Stimulated activated CD4-positive, alpha-beta T cell treated with anti-CD3 and anti-CD28 coated beads, Interleukin-2, amount 100 ng/mL, for 24 hours (primary cell): ENCODE data around the gene PRPF40B.
A peak's percentile ranks its signal among the peaks of the same experiment; 100 is the strongest.
"Not testable (repeated sequence)": the region's sequence is repeated elsewhere in the genome, so short reads cannot be mapped to it uniquely, and the experiment has no call there.

Source experiments
- DNase-seq, 2 donors: peaks; one replicate each; pipeline ENCODE4 v3.0.0-alpha.2; 2020

The PRPF40B gene

DNA sequence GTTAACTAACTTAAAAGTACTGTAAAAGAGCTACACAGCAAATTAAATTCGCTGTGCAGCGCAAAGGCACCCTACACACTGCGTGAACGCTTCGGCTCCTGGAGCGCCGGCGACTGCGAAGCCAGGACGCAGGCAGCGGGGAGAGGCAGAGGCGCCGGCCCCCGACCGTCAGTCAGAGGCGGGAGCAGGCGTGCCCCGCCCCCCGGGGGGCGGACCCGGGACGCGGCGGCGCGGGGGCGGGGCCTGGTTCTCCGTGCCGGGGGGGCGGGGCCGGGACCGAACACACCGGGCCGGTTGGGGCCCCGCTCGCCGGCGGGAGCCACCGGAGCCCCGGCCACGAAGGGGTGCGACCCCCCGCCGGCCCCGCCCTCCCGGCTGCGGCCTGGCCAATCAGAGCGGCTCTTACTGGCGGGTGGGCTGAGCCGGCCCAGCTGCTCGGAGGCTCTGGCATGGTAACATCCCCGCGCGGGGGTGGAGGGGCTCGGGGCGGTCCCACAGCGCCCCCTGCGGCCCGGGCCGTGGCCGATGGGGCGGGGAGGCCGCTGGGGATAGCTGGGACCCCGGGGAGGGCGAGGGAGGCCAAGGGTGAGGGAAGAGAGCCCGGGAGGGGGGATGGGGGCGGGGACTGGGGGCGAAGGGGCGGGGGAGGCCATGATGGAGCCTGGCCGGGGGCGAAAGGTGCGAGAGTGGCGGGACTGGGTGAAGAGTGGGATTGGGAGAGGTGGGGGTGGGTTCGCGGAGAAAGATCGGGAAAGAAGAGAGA is at the start of gene PRPF40B:
TSS of gene PRPF40B (plus strand) at position 420 of the 763 bp plus-strand sequence. CDS start at position 450, 30 bp downstream.
- DNase-seq: peak; percentile 85

DNA sequence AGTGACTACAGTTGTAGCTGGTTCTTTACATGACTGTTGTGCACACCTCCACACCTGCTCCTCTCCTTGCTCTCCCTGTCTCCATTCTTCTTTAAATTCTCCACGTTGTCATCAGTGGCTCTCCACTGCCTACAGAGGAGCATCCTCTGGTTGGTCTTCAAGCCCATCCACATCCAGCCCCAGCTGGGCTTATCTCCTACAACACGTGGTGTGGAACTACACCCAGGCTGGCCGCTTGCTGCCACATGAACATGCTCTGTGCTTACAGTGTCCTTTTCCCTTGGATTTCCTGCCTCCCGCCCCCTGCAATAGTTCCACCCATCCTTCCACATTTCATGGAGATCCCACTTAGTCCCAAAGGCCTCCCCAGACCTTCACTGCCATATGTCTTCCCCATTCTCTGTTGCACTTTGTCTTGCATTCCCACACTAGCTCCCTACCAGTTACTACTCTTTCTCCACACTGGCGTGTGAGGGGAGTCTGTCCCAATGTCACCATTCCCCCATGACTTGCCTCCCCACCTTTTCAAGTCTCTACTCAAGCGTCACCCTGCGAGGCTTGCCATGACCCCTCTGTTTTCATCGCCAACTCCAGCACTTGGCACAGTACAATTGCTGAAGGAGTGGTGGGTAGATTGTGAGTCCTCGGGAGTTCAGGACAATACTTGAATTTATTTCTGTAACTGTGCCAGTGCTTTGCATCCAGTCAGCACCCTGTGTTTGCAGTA is 45.6 kb upstream of the PRPF40B start:
- DNase-seq: no peak

DNA sequence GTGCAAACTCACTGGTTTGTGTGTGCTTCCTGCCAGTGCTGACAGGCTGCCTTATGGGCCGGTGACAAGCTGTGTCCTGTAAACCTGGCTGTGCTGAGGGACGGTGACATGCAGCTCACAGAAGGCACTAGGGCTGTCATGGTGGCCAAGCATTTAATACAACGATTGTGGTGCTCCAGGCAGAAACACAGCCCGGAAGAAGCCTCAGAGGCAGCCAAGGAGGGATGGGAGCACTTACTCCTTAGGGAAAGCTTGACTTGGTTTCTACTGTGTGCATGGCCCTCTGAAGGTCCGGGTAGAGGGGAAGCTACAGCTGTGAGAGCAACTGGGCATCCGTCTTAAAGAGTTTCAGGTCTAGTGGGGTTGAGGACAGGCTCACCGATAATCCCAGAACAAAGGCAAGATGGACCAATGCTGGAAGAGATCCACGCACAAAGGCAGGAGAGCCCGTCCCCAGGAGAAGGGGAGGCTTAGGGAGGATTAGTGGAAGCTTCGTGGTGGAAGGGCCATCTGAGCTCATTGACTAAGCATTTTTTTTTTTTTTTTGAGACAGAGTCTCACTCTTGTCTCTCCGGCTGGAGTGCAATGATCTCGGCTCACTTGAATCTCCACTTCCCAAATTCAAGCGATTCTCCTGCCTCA is 44.8 kb upstream of the PRPF40B start:
- DNase-seq: no peak

DNA sequence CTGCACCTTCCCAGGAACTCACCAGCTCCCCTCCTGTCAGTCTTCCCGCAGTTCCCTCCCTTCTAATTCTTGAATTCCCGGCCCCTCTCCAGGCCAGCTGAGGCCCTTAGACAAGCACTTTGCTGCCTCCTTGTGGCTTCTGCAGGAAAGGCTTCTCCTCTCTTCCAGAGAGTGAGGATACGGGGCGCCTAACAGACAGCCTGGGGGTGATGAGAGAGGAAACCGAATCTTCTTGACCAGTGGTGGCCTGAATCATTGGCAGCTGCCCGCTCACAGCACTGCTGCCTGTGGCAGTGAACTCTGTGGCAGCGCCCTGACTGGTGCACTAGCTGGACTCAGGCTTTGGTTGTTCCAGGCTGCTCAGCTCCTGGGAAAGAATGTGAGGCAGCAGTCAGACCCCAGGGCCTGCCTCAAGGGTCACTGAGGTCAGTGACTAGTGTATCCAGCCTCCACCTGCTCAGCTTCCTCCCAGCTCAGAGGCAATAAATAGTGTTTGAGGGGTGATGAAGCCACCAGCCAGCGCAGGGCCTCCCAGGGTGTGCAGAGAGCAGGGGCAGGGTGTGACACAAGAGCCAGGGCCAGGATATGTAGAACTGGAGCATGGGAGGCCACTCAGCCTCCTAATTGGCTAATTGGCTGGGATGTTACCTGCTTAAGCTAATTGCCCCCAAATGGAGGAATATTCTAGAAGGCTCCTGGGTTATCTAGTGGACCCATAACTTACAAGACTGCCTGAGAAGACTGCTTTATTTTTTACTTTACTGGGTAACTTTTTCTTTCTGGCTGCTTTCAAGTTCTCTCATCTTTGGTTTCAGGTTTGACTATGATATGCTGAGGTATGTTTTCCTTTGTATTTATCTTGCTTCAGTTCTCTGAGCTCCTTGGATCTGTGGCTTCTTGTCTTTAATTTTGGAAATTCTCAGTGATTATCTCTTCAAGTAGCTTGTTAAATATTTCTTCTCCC is 42.5 kb upstream of the PRPF40B start:
- peak; percentile 53 to 61 for DNase-seq

DNA sequence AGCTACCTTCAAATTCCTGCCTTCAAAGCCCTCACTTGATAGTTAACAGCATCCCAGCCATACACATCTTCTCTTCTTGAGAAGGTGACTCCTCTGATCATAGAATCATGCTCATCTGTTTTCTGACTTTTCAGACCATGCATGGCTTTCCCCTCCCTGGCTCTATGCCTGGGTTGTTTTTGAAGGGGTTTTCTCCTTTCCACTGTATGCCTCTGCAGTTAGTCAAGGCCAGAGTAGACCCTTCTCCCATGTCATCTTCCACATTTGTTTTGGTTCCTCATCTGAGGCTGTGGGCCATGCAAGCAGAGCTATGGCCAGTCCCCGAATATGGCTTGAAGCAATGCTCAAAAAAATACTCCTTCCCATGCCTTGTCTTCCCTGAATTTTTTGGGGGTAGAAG is 41.2 kb upstream of the PRPF40B start:
- DNase-seq: no peak

DNA sequence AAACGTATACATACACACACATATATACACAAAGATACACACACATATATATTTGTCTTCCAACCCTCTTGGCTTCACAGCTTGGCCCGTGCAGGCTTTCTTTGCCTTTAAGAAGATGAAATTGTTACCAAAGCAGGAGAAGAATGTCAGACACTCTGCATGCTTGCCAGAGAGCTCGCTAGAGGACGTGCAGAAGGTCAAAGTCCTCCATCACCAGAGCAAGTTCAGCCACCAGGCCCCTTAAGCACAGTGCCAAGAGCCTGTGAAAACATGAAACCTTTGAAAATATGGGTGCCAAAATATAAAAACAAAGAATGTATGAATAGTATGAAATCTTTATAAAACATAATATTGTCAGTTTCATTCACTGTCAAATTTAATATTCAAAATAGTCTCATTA is 40.5 kb upstream of the PRPF40B start:
- no peak for DNase-seq

DNA sequence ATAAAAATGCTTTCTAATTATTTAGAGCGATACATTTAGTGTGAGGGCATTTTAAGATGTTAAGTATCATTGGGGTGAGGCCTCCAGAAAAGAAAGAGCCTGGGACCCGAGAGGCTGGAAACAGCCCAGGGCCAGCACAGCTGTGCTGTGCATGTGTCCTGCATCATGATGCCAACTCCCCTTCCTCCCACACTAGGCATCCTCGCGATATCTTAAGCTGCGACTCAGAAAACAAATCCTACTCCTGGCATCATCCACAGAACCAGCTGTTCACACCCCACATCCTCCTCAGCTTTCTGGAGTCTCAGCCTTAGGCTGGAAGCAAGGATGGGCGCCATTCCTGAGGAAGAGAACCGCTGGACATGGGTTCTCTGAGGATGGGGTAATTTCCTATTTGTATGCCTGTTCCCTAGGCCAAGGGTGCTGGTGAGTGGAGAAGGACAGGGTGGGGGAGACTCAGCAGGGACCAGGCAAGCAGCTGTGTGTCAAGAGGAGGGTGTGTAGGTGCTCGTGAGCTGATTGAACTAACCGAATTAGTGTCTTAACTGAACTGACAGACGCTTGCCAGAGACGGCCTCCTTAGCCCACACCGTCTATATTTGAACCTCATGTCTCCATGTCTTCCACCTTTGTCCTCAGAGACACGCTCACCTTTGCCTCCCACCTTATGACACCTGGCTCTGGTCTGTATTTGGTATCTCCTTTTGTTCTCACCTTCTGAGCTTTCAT is 39.8 kb upstream of the PRPF40B start:
- no peak for DNase-seq

DNA sequence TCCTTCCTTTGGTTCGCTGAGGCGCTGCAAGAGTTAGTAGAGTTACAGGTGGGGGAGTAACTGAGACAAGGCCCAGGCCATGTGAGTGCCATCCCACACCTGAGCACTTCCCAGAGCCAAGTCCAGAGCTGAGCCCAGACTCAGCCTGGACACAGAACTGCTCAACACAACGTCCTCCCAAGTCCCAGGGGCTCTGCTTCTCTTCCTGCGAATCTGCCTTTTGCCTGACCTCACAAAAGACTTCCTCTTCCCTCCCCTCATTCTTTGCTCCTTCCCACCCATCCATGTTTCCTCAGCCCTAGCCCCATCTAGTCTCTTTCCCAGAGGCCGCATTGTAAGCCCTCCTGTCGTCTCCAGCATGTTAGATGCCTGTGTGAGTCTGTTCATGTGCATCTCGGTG is 38.8 kb upstream of the PRPF40B start:
- DNase-seq: no peak

DNA sequence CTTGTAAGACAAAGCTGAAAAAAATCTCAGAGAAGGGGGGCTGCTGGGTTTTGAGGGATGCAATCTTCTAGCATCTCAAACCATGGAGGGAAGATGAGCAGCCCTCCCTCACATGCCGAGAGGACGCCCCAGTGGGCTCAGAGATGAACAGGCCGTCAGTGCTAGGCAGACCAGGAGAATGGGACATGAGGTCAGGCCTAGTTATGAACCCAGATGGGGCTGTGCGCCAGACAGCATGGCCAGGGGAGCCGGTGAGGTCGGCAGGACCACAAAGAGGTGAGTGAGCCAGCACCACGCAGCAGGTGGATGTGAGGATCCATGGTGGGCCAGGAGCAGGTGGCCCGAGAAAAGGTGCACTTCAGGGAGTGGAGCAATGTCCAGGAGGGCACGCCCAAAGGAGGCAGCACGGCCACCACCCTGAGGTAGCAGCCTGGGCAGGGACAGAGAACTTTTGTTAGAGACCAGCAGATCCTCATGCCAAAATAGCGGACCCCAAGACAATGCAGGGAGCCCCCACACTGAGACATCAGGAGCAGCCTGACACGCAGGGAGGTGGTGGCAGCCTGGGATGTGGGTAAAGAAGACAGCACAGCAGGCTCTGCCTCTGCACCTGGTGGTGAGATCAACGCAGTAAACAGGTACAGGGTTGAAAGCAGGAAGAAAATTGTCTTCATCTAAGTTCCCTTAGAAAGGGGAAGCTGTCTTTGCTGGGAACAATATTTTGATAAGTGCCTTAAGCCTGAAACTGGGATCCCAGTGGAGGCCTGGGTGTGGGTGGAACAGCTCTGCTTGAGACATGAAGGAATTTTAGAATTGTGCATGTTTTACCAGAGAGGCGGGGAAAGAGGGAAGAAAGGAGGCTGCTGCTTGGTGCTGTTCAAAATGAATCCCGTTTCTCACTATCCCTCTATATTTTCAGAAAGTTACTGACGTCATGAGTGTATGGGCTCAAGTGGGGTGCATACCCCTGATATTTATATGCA is 37.6 kb upstream of the PRPF40B start:
- DNase-seq: no peak

DNA sequence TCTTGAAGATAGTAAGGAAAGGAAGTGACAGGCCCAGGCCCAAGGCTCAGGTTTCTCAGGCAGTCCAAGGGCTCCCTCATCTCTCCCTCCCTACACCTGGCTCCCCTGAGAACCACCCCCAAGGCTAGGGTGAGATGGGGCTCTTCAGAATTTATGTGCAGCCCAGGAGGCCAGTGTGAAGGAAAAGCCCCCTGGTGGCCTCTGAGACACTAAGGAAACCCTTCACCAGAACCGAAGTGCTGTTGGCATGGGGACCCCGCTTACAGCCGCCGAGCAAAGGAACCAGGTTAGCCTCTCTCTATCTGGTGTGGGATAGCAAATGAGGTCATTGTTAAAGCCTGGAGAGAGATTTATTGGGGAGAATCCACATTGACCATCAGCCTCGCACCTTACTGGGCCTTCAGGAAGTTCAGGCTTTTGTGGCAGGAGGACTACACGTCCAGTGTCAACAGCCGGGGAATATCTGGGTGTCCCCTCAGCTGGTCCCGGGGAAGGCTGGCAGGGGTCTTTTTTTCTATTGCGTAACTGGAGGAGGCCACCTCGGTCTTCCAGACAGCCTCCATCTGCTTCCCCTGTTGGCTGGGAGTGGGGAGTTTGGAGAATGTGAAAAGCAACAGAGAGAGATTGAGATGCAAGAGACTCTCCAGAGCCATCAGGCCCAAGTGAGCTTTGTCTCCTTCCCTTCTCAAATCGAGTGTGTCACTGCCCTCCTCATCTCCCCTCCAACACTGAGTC is 36.0 kb upstream of the PRPF40B start:
- DNase-seq: no peak

DNA sequence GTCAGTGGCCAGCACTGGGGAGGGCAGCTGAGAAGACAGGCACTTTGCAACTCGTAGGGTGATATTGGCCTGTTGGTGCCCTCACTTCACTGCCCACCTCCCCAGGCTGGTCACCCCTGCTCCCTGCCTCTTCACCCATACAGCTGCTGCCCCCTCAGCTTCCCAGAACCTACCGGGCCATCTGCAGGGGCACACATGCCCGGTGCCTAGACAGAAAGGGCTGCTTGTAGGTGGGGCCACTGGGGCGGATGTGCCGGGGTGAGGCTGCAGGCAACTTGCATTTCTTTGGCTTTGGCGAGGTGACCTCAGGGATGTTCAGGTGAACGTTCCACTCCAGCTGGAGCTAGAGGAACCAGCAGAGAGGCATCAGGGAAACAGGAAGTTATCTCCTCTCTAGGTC is 35.1 kb upstream of the PRPF40B start:
- no peak for DNase-seq

DNA sequence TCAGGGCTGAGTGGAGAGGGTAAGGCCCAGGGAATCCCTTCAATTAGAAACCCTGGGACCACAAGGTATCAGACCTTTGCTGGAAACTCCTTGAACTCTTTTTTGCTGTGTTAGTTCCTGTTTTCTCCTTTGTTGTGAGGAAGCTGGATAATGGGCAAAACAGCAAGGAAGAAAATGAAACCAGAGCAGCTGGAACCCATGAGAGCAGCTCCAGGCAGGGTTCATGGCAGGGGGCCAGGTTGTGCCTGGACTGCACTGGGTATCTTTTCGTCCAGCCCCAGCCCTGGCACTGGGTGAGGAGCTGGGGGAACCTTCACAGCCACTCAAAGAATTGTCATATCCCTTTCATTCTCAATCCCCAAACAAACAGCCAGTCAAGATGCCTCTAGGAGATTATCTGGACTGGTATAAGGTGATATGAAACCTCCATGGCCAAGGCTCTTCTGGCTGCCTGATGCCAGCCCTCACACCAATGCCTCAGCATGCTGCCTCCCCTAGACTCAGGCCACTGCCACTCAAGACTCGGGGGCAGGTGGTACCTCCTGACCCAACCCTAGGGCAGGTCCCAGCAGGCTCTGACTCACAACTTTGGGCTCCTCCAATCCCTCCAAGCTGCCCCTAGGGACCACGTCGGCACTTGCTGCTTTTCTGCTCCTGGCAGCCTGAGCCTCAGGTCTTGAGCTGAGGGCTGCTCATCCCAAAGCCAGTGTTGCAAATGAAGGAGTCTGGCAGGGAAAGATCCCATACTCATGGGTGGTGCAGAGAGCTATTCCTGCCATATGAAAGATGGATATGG is 34.4 kb upstream of the PRPF40B start:
- no peak for DNase-seq

DNA sequence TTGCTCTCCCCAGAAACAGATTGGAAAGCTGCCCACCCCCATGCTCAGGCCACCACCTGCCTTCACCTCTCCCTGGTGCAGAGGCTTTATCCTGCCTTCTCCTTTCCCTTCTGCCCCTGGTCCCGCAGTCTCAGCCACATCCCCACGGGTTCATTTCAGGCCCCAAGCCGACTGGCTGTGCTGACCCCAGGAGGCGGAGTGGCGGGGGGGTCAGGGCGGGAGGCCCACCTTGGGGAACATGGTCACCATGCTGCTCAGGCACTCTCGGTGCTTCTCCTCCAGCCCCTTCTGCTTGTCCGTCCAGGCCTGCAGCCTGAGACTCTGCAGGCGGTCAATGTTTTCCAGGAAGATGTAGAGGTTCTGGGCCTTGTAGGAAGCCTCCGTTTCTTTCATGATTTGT is 24.8 kb upstream of the PRPF40B start:
- DNase-seq: no peak

DNA sequence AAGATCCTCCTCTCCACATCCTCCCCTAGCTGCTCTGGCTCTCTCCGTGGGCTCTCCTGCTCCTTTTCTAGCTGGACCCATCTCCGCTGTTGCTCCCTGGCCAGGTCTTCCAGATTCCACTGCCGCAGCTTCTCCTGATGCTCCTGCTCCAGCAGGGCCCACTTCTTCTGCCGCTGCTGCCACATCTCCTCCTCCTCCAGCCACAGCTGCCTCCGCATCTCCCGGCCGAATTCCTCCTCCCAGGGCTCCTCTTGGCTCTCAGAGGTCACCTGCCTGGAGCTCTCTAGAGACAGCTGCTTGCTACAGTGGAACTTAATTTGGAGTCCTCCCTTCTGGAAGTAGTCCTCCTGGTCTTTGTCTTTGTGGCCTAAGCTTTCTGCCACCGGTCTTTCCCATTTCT is 23.4 kb upstream of the PRPF40B start:
- no peak for DNase-seq

DNA sequence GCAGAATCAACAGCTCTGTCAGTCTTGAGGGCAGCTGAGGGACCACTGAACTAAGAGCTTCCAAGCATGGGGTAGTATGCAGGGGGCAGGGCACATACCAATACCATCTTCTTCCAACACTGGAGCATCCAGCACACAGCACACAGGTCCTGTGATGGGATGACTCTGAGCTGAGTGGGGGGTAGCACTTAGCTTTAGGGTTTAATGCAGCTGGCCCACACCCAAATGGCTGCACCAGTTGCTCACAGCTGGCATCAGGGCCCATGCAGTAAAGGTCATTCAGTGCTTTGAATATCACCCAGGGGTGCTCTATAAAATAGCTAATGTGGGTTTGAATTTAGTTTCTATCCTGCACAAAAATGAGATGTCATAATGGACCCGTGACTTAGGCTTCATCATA is 19.6 kb upstream of the PRPF40B start:
- no peak for DNase-seq

DNA sequence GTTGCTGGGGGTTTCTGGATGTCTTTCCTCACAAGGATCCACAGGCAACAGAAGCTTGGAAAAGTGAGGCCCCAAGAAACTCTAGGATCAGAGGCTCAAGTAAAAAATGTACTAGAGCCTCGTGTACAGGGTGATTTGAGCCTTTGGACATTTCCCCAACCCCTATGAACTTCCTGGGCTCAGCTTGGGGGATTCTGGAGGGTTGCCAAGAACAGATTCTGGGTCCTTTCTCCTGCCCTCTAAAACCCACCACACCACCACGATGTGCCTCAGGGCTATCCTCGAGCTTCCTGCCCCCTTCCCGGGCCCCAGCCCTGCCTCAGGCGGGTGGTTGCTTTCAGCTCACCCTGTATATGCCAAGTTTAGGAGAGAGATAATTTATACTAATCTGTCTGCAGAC is 18.5 kb upstream of the PRPF40B start:
- no peak for DNase-seq

DNA sequence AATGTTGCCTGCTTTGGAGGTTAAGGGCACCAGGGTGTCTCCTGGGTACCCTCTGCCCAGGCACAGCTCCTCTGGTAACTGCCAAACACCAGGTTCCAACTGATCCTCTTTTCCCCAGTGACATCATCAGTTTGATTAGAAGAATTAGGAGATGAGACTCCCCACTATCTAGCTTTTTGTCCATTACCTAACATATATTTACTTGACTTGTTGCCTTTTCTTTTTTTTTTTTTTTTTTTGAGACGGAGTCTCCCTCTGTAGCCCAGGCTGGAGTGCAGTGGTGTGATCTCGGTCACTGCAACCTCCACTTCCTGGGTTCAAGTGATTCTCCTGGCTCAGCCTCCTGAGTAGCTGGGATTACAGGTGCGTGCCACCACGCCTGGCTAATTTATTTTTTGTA is 17.8 kb upstream of the PRPF40B start, which contains the start of gene FAM186B:
TSS of gene FAM186B (minus strand) at position 101 of the 400 bp plus-strand sequence. CDS start 162 bp downstream, outside the sequence.
- DNase-seq: not testable (repeated sequence)

DNA sequence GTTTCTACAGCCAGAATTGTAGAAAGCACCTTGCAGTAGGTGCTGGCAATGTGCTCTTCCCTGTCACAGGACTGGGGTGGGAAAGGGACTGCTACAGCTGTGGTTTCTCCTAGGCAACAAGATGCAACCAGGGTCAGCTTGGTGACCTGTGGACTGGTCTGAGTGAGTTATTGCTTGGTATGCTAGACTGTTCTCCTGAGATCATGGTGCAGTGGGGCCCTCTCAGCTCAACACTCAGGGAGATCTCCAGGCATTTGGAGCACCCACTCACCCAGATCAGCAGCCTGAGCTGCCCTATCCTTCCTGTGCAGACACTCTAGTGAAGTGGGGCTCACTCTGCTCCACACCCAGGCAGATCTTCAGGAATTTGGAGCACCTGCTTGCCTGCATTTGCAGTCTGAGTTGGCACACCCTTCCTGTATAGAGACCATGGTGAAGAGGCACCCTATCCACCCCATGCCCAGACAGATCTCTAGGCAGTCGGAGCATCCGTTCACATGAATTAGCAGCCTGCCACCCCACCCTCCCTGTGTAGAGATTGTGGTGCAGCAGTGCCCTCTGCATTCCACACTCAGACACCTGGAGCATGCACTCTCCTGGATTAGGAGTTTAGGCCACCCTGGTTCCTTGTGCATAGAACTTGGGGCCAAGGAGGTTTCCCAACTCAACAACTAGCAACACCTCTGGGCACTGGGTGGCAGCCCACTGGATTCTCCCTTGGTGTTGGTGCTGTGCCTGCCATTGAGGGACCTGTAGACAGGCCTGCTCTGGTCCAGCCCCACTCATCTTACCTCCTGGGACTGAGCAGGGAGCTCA is 14.1 kb upstream of the PRPF40B start:
- no peak for DNase-seq
